Activated CD4-positive, alpha-beta T cell treated with anti-CD3 and anti-CD28 coated beads, Interleukin-2, amount 10 ng/mL, durations not matched to agents 24 days and 14 days (primary cell): ENCODE results near the gene RAD23A. TPM values are rescaled to one million over a fixed set of nuclear protein-coding genes. Genes with fewer than 3 reads are reported as not detected.
"Not testable (repeated sequence)": the region's sequence is repeated elsewhere in the genome, so short reads cannot be mapped to it uniquely, and the experiment has no call there.

ENCODE experiments used
- DNase-seq: peaks from one replicate; pipeline ENCODE4 v3.0.0; 2022
- H3K27ac Mint-ChIP-seq: one replicate; pipeline ENCODE4 v1.8.0; 2022; ENCODE audit warnings: mild to moderate bottlenecking, mixed read lengths
- H3K27me3 Mint-ChIP-seq: one replicate; pipeline ENCODE4 v1.8.0; 2022; ENCODE audit warnings: mixed read lengths
- H3K36me3 Mint-ChIP-seq: one replicate; pipeline ENCODE4 v1.8.0; 2022; ENCODE audit warnings: low read depth, mild to moderate bottlenecking, mixed read lengths
- H3K4me1 Mint-ChIP-seq: one replicate; pipeline ENCODE4 v1.8.0; 2021; ENCODE audit warnings: mixed read lengths
- H3K4me3 Mint-ChIP-seq: one replicate; pipeline ENCODE4 v1.8.0; 2022; ENCODE audit warnings: mild to moderate bottlenecking, moderate library complexity, mixed read lengths
- H3K9me3 Mint-ChIP-seq: one replicate; pipeline ENCODE4 v1.8.0; 2021; ENCODE audit warnings: mixed read lengths
- intact Hi-C: fragments of 100-400 bp; cut with micrococcal nuclease; formaldehyde crosslinking; loops from one replicate; pipeline ENCODE4 v1.15.1; 2023
- total RNA-seq: library from RNA; stranded (reverse); gene quantifications from 2 replicates; pipeline ENCODE4 v1.2.3, GENCODE V29; 2022

Gene RAD23A
- total RNA-seq, 1 donor from 2014 or later = 208 TPM

GRCh38 chr19:12943437-12944044 is 2.1 kb upstream of the RAD23A start:
- no peak for DNase-seq
- Mint-ChIP-seq H3K27ac (peak overlapping the region; percentile 85), H3K4me3 (peak overlapping the region; percentile 37), H3K36me3 (peaks cover 90% of the 10 kb centered on the region), H3K4me1 (peaks cover 53% of the 10 kb centered on the region), H3K9me3 (no peaks in the 10 kb centered on the region), H3K27me3 (peaks cover 2% of the 10 kb centered on the region)
- intact Hi-C loops = no loop called here

GRCh38 chr19:12944104-12944674 is 1.5 kb upstream of the RAD23A start:
- H3K27ac Mint-ChIP-seq = peak overlapping the region; percentile 77
- peaks cover 2% of the 10 kb centered on the region for H3K27me3 Mint-ChIP-seq
- peak overlapping the region; percentile 17 for H3K4me3 Mint-ChIP-seq
- no peaks in the 10 kb centered on the region for H3K9me3 Mint-ChIP-seq
- H3K36me3 Mint-ChIP-seq = peaks cover 88% of the 10 kb centered on the region
- H3K4me1 Mint-ChIP-seq = peaks cover 51% of the 10 kb centered on the region
- intact Hi-C loops = no loop called here
- no peak for DNase-seq

DNA sequence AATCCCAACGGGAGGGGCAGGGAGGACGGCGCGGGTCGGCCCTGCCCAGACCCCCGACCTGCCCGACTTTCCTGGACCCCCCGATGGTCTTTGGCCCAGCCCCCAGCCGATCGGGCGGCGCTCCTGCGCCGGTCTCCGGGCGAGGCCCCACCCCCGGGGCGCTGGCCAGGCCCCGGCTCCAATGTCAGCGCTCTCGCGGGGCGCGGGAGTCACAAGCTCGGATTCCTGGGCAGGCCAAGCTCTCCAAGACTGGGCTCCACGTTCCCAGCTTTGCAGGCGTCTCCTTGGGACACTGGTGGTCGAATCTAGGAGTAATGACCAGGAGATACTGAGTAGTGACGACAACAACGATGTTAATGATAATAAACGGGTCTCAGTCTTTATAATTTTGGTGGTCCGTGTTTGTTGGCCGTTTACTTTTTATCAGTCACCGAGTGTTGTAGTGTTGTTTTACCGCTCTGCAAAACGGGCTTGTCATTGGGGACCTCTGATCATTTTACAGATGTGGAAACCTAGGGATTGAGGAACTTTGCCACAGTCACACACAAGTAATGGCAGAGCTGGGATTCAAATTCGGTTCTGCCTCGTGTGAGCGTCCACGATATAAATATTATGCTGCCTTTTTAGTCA is 545 bp downstream of the RAD23A start:
- peak; percentile 87 for DNase-seq
- intact Hi-C loops = no loop called here
- peak overlapping the region; percentile 89 for H3K27ac Mint-ChIP-seq
- H3K27me3 Mint-ChIP-seq = peaks cover 2% of the 10 kb centered on the region
- H3K4me1 Mint-ChIP-seq = peaks cover 36% of the 10 kb centered on the region
- H3K9me3 Mint-ChIP-seq = no peaks in the 10 kb centered on the region
- H3K4me3 Mint-ChIP-seq = peak overlapping the region; percentile 95
- H3K36me3 Mint-ChIP-seq = peaks cover 85% of the 10 kb centered on the region

DNA sequence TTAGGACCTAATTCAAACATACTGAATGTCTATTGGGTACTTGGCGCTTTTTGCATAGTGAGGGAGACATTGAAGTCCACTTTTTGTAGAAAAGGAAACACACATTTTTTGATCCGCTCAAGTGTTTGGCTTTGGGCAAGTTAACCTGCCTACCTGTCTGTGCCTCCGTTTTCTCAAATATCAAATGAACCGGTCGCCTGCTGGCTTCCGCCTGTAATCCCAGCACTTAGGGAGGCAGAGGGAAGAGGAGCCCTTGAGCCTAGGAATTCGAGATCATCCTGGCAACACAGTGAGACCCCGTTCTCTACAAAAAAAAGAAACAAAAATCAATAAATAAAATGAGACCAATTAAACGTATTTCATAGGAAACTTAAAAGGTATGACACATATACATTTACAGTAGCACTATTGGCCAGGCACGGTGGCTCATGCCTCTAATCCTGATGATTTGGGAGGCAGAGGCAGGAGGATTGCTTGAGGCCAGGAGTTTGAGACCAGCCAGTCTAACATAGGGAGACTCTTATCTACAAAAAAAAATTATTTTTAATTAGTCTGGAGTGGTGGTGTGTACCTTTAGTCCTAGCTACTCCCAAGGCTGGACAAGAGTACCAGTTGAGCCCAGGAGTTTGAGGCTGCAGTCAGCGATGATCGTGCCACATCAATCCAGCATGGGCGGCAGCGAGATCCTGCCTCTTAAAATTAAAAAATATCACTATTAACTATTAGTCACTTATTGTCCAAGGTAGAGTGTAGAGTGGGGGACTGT is 1.3 kb downstream of the RAD23A start:
- H3K27me3 Mint-ChIP-seq = peaks cover 2% of the 10 kb centered on the region
- H3K4me1 Mint-ChIP-seq = peaks cover 37% of the 10 kb centered on the region
- peak; percentile 59 for DNase-seq
- peaks cover 83% of the 10 kb centered on the region for H3K36me3 Mint-ChIP-seq
- intact Hi-C loops = no loop called here
- peak overlapping the region; percentile 89 for H3K27ac Mint-ChIP-seq
- H3K4me3 Mint-ChIP-seq = peak overlapping the region; percentile 95
- no peaks in the 10 kb centered on the region for H3K9me3 Mint-ChIP-seq

- peaks cover 2% of the 10 kb centered on the region for H3K27me3 Mint-ChIP-seq
- H3K36me3 Mint-ChIP-seq = peaks cover 81% of the 10 kb centered on the region
- H3K4me1 Mint-ChIP-seq = peaks cover 33% of the 10 kb centered on the region
- H3K4me3 Mint-ChIP-seq = peak overlapping the region; percentile 48
- no peaks in the 10 kb centered on the region for H3K9me3 Mint-ChIP-seq
- no peak for DNase-seq
- H3K27ac Mint-ChIP-seq = peak overlapping the region; percentile 70
- intact Hi-C loops = no loop called here
Observed at GRCh38 chr19:12947702-12948611, 2.3 kb downstream of the RAD23A start.

DNA sequence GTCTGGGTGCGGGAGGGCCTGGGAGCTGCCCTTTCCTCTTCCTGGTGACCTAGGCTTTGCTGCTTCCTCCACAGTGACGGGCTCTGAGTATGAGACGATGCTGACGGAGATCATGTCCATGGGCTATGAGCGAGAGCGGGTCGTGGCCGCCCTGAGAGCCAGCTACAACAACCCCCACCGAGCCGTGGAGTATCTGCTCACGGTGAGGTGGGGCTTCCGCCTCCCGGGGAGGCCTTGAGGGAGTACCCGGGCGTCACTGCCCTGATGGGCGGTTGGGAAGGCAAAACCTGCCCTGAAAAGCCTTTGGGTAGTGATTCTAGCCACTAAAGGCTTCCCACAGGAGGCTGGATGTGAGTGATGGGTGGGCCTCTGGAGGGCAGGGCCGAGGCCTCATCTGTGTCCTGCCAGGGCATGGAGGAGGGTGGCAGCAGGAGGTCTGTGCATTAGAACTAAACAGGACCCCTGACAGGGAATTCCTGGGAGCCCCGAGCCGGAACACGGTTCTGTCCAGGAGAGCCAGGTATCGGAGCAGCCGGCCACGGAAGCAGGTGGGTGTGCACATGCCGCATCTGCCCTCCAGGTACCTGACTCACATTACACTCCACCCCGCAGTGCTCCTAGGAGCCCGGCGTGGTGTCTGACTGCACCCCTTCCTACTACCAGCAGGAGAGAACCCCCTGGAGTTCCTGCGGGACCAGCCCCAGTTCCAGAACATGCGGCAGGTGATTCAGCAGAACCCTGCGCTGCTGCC is 3.1 kb downstream of the RAD23A start:
- peak; percentile 58 for DNase-seq
- Mint-ChIP-seq H3K4me3 (no peak overlapping the region), H3K27ac (no peak overlapping the region), H3K9me3 (no peaks in the 10 kb centered on the region), H3K4me1 (peaks cover 26% of the 10 kb centered on the region), H3K36me3 (peaks cover 78% of the 10 kb centered on the region), H3K27me3 (peaks cover 2% of the 10 kb centered on the region)
- intact Hi-C loops = no loop called here

- intact Hi-C loops = no loop called here
- Mint-ChIP-seq H3K4me1 (peaks cover 32% of the 10 kb centered on the region), H3K9me3 (no peaks in the 10 kb centered on the region)
Observed at GRCh38 chr19:12949363-12950283, 4.0 kb downstream of the RAD23A start.

GRCh38 chr19:12952050-12952449 is 6.4 kb downstream of the RAD23A start:
- DNase-seq, intact Hi-C loops, H3K4me3 Mint-ChIP-seq, H3K27me3 Mint-ChIP-seq, H3K9me3 Mint-ChIP-seq: not testable (repeated sequence)
- H3K4me1 Mint-ChIP-seq = peaks cover 30% of the 10 kb centered on the region
- H3K27ac Mint-ChIP-seq = peak overlapping the region; percentile 9
- H3K36me3 Mint-ChIP-seq = peaks cover 65% of the 10 kb centered on the region

More at GRCh38 chr19:12949363-12950283, 4.0 kb downstream of the RAD23A start:
- H3K4me3 Mint-ChIP-seq = no peak overlapping the region
- H3K27me3 Mint-ChIP-seq = peaks cover 2% of the 10 kb centered on the region
- peak; percentile 58 for DNase-seq
- H3K36me3 Mint-ChIP-seq = peaks cover 78% of the 10 kb centered on the region
- no peak overlapping the region for H3K27ac Mint-ChIP-seq

DNA sequence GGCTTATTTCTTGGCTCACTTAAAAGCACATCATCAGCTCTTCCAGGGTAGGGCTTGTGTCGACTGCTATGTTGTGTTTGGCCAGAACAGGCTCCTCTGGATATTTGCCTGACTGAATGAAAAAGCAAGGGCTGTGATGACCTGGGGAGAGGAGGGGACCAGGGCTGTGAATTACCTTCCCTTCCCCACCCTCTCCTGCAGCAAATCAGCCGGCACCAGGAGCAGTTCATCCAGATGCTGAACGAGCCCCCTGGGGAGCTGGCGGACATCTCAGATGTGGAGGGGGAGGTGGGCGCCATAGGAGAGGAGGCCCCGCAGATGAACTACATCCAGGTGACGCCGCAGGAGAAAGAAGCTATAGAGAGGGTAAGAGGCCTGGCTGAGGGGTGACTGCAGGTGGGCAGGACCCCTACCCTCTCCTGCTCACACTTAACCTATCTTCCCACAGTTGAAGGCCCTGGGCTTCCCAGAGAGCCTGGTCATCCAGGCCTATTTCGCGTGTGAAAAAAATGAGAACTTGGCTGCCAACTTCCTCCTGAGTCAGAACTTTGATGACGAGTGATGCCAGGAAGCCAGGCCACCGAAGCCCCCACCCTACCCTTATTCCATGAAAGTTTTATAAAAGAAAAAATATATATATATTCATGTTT is 7.0 kb downstream of the RAD23A start:
- no peaks in the 10 kb centered on the region for H3K27me3 Mint-ChIP-seq
- peaks cover 64% of the 10 kb centered on the region for H3K36me3 Mint-ChIP-seq
- H3K4me3 Mint-ChIP-seq = no peak overlapping the region
- DNase-seq = no peak
- peaks cover 29% of the 10 kb centered on the region for H3K4me1 Mint-ChIP-seq
- intact Hi-C loops = no loop called here
- no peaks in the 10 kb centered on the region for H3K9me3 Mint-ChIP-seq
- peak overlapping the region; percentile 25 for H3K27ac Mint-ChIP-seq

GRCh38 chr19:12953138-12953798 is 7.6 kb downstream of the RAD23A start:
- peaks cover 26% of the 10 kb centered on the region for H3K4me1 Mint-ChIP-seq
- DNase-seq = no peak
- intact Hi-C loops = no loop called here
- no peak overlapping the region for H3K27ac Mint-ChIP-seq
- no peak overlapping the region for H3K4me3 Mint-ChIP-seq
- peaks cover 57% of the 10 kb centered on the region for H3K36me3 Mint-ChIP-seq
- no peaks in the 10 kb centered on the region for H3K27me3 Mint-ChIP-seq
- no peaks in the 10 kb centered on the region for H3K9me3 Mint-ChIP-seq
